HL-60/S4 treated with retinoic acid at 250 ng/mL for 4 days and 3 days (cell line): ENCODE measurements around the gene MDGA2.

ENCODE experiments used
- in situ Hi-C: fragments of 300-500 bp; cut with MboI; formaldehyde crosslinking; loops from 2 replicates; pipeline ENCODE4 v1.7.0; 2022; ENCODE audit warnings: low sequenced_read_pairs

MDGA2 gene

DNA sequence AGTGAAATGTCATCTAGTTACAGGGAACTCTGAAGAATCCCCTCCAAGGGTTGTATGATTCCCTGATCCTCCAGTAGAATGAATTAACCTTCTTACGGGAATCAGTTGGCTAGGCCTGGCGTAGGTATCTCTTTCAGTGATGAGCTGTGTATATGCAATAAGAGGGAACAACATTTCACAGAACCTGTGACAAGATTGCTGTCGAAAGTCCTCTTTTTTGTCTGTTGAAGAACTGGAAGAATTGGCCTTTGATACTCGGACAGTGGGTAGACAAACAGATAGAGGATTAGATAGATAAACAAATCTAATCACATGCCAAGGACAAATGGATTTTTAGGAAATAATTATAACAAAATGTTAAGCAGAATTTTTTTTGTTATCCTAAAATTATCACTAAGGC lies 184.6 kb downstream of the MDGA2 start:
- in situ Hi-C loops, result no loop called here

DNA sequence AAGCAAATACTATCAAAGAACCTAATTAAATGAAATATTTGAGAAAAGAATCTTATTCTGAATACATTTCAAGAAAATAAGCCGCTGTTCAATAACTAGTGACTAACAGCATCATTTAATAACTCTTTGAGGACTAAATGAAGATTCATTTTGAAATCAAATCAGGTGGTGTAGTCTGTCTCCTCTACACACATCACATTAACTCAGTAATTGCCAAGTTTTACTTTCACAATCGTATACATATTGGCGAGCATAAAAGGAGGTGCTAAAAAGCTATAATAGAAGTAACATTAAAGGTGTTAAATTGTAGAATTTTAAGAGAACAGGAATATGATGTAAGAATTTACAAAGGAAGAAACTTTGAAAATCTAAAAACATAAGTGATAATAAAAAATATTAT lies 185.1 kb downstream of the MDGA2 start:
- in situ Hi-C loops, result no loop called here

DNA sequence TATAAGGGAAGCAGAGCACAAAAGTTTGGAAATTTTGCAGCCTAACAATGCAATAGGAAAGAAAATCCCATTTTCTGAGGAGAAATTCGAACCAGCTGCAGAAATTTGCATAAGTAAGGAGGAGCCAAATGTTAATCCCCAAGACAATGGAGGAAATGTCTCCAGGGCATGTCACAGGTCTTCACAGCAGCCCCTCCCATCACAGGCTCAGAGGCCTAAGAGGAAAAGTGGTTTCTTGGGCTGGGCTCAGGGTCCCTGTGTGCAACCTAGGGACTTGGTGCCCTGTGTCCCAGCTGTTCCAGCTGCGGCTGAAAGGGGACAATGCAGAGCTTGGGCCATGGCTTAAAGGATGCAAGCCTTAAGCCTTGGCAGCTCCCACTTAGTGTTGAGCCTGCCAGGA lies 190.0 kb downstream of the MDGA2 start:
- in situ Hi-C loops, result no loop called here

DNA sequence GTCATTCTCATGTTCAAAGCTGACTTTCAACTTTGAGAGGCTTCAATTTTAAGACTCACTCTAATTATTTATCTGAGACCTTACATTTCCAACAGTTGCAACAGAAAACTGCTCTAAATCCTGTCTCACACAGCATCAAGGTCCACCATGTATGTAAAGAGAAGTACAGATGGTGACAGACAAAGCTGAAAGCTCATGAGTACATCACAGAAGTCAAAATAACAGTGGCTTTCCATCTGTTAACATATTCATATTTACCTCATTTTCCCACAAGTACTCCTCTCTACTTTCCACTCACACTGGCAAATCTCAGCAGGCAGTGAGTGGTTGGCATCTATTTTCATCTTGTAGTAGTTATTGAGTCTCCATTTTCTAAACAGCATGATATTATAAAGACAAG lies 192.0 kb downstream of the MDGA2 start:
- in situ Hi-C loops, result no loop called here

DNA sequence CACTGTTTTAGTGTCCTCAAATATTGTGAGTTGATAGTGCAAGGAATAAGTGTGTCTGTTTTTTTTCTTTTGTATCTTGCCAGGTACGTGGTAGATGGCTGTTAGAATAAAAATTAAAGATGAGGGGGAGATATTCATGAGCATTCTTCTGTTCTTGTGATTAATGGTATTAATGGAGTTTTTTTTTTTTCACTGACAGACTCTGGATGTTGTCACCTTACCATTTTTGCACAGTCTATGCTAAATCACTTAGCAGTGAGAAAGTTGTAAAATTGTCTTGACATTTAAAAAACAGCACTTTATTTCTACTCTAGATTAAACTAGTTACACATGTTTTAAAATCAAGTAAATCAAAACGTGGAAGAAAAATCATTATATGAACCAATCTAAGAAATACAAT lies 204.3 kb downstream of the MDGA2 start:
- in situ Hi-C loops, result no loop called here

DNA sequence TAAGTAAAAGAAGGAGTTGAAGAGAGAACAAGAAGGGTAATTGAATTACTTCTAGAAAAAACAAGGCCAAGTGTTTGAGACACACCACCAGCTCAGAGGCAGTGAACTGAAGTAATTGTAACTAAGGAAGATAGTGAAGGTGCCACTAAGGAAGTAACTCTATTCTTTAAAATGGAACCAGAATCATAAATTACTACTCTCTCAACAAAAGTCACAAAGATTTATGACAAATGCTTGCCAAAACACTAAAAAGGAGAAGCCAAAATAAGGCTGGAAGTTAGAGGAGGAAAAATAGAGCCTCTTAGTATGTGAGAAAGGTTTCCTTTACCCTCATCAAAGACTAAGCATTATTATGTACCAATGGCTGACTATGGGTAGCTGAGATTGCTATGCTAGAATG lies 208.5 kb downstream of the MDGA2 start:
- in situ Hi-C loops, result no loop called here

DNA sequence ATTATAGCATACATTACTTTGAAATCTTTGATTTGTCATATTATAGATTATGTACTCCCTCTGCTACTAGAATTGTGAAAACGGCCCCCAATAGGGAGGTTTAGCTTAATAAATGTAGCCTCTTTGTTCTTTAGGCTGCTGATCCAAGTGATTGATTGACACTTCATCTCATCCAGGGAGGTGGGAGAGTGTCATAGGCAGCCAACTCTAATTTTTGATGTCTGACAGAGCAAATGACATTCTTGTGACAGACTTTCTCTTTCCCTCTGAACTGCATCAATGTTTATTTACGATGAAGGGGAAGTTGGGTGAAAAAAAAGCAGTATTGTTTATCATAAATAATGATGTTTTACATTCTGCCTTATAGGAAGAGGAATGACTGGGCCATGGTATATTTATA lies 221.4 kb downstream of the MDGA2 start:
- in situ Hi-C loops, result no loop called here

DNA sequence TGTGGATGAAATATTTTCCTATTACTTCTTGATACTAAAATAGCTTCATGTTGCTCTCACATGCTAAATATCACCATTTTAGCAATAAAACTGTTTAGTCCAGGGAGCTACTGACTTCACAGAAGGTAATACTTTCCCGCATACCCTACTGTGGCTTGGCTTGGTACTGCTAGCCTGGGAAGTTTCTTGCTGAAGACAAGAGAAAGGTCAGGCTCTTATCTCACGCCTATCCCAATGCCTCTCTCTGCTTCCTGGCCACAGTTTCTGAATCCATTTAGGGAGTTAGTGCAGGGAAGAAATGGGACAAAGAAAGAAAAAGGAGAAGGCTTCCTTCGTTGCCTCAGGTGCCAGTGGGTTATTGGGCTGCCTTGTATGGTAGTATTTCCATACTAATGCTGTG lies 228.3 kb downstream of the MDGA2 start:
- in situ Hi-C loops, result no loop called here

DNA sequence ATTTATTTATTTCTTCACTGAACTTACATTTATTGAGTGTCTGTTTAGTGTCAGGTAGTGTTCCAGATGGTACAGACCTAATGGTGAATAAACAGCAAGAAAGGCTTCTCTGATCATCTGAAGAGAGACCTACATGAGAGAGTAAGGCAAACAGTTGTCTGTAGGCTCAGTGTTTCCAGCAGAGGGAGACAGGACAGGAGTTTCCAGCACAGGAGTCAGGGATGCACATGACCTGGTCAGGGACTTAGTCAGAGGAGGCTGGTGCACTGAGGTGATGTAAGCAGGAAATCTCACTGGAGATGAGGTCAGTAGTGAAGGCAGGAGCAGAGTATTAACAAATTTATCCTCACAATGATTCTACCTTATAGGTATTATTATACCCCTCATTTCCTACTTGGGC lies 233.2 kb downstream of the MDGA2 start:
- in situ Hi-C loops, result no loop called here

DNA sequence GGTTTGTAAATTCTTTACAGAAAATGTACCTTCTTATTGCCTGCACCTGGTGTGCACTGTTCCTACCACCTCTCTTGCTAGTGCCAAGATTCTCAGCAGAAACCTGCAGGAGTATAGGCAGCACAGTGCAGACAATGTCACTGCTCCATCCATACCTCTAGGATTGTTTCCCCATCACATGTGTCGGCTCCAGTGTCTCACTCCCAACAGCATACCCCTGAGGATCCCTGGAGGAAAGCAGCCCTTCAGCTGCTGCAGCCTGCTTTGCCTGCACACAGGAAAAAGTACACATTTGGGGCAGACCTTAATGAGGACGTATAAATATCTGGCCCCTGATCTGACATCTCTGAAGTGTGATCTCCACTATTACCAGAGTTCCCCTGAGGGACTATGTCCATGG lies 235.5 kb downstream of the MDGA2 start:
- in situ Hi-C loops, result no loop called here

DNA sequence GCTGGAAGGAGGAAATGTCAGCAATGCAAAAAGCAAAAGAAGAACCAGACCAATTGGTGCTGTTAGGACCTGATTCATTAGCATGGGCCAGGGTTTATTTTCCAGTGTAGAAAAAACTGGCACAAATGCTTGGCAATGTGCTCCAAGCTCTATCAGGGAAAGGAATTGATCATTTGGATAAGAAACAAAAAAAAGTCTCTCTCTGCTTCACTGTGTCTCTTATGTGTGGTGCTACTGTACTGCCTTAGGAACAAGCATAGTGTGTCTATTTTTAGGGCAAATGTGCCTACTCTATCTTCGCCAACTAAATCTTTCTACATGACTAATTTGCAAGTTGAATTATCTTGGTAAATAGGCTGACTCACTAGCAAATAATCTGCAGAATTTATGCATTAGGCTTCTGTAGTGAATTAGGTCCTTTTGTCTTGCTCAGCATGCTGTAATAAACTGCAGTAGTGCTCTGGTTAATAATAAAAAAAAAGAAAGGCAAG lies 236.7 kb downstream of the MDGA2 start:
- in situ Hi-C loops, result no loop called here

DNA sequence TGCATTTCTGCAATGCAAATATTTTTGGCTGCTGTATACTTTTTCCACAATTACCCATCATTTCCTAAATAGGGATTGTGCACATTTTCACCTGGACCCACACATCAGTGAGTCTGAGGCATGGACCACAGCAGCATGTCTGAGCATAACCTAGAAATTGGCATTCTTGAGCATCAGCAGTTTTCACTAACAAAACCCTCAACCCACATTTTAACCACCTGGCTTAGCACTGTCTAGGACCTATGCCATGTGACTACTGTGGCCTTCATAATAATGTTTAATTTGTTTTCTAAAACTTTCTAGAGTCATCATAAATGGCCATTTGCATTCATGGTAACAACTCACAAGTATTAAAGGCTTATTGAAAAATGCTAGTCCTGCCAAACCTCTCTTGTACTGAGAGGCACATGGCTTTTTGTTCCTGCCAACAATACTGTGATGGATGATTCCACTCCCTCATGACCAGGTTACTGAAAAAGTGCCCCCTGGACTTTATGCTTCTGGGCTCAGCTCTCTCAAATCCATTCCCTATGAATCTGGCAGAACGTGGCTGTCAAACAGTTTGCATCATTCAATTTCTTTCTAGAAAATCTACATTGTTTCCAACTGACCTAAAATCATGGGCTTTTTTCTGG lies 240.0 kb downstream of the MDGA2 start:
- in situ Hi-C loops, result no loop called here

DNA sequence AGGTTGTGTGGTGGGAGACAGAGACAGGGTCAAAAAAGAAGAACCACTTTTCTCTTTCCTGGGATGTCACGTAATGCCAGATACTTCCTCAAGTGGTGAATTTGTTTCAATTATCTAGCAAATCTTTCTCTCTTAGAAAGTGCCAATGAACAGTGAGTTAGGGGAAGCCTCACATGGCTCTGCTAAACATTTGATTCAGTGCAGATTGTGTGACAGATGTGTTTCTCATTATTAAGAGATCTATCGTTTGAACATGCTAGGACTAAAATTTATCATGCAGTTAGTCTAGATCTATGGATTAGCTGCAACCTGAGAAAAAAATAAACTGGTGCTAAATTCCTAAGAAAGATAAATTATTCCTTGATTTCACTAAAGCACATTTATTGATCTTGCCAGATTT lies 247.8 kb downstream of the MDGA2 start:
- in situ Hi-C loops, result no loop called here

DNA sequence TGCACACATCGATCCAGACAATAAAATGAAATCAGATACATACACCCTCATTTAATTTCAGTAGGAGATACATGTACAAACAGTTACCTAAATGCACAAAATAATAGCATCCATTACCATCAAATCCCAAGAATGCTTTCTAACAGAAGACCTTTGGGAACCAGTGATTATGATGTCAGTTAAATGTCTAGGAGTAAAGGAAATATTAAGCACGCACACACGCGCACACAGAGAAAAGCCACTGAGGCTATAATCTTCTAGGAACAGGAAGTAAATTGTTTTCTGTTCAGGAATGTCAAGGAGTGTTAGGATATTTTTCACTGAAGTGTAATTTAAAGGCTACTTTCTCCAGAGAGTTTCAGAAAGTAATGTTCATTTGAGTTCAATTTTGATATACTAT lies 250.1 kb downstream of the MDGA2 start:
- in situ Hi-C loops, result no loop called here

DNA sequence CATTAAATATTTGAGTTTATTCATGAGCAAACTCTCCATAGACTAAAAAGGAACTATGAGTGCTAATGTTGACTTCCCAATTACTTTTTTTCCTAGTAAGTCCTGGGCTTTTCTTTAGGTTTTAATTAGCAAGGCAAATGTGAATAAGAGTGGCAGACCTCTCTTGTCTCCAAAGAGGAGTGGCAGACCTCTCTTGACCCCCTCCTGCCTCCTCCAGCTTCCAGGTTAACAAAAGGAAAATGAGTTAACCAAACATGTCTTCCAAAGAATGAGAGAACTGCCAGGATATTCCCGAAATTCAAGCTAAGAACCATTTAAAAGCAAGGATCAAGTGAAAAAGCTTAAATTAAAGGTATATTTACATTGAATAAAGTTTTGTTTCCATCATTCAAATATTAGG lies 253.2 kb downstream of the MDGA2 start:
- in situ Hi-C loops, result no loop called here

DNA sequence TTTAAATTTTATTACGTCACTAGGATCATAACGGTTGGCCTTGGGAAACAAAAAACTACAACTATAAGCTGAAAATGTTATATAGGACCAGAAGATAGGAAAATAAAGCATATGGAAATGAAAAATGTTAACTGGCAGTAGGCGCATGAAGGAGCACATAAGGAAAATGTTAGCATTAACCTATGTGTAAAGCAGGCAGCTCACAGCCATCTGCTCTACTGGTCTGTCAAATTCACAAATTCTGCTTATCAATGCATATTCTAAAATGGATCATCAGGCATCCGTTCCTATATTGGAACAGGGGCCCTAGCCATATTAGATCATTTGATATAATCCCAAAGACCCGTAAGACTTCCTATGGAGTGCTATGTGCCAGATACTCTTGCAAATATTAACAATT lies 263.9 kb downstream of the MDGA2 start:
- in situ Hi-C loops, result no loop called here

DNA sequence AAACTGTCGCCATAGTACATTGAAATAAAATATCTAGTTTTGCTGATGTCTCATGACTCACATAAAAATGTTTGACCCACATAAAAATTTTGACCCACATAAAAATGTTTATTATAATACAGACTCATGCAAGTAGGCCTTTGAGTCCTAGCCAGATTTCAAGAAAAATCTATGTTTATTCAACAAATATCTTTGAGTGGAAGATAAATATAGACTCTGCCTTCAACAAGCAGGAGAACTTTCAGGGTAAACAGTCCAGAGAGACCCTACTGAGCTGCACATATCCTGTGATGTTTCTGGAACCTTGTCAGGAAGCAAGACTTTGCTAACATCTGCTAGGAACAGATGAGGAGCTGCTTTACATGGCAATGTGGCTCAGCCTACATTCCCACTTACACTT lies 283.1 kb downstream of the MDGA2 start:
- in situ Hi-C loops, result no loop called here

DNA sequence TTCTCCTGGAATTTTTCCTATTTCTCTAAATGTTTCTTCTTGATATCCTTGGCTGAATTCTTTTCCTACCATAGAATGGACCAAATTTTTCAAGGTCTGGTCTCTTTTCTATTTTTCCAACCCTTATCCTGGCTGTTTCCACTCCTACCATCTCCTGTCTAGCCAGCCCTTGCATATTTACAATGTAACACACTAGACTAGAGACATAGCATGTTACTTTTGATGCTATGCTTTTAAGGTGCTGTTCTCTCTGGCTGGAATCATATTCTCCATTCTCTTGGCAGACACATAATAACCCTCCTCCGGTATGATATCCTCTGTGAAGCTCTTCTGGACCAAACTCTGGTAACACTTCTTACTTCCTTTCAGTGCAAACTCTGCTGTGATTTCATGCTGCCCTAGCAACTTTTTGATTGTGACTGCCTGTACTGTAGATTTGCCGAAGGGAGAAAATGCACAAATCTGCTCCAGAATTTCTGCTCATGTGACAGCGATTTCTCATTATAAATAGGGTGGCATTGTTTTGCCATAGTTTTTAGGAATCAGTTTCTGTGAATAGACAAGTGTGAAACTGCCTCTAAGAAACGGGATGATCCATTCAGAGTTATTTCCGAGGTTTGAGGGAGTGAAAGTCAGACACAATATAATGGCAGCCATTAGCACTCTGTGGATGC lies 284.4 kb downstream of the MDGA2 start:
- in situ Hi-C loops, result no loop called here

DNA sequence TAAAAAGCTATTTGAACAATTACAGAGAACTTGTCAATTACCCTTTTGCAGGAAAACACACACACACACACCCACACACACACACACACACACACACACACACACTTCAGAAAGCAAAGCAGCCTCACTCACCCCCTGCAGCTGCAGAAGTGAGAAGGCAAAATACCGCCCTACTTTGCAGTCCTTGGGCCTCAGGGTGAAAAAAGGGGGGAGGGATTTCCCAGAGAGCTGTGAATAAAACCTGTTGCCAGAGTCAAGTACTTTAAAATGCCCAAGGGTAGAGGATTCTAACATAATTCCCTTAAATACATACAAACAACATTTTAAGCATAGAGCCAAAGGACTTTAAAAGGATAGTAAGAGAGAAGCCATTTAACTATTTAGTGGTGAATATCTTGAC lies 285.9 kb downstream of the MDGA2 start:
- in situ Hi-C loops, result no loop called here

DNA sequence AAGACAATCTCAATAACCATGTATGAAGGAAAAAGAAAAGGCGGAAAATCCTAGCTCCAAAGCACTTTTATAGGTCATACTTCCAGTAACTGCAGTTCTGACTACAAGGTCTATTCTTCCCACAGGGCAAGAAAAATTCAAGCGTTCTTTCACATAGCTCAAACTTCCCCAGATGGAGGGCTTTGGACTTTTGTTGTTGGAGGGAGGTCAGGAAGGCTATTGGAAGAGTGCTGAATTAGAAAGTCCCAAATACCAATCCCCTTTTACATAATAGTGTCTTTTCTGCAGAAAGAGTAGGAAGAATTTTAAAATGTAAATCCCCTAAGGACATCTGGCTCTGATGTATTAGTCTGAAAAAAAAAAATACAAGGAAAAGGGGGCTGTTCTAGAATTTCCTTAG lies 309.4 kb downstream of the MDGA2 start:
- in situ Hi-C loops, result no loop called here

DNA sequence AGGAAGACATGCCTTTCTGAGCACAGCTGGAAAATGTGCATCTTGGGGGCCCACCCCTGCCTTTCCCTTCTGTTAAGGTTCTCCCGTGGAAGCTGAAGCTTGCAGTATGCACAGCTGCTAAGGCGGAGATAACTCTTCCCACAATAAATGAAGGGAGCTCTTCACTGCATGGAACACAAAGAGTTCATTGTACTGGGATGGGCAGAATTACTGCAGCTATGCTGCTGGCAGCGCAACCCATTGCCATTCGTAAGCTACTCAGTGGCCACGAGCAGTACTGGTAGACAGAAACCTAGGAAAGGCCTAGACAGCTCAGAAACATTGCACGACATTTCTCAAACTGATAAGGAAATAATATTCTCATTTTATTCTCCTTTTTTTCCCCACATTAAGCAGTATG lies 310.2 kb downstream of the MDGA2 start:
- in situ Hi-C loops, result no loop called here

DNA sequence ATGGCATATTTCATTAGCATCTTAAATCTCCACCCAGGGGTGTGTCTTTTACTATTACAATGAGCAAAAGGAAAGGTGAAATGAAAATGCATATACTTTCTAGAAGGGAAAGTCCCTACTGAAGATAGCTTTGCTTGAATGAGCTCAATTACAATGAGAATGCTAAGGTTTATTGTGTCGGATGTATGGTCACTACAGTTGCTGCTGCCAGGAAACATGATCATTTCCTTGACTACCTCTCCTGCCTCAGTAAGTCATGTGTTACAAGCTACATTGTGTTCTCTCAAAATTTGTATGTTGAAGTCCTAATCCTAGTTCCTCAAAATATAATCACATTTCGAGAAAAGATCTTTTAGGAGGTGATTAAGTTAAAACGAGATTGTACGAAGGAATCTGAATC lies 322.2 kb downstream of the MDGA2 start:
- in situ Hi-C loops, result no loop called here

DNA sequence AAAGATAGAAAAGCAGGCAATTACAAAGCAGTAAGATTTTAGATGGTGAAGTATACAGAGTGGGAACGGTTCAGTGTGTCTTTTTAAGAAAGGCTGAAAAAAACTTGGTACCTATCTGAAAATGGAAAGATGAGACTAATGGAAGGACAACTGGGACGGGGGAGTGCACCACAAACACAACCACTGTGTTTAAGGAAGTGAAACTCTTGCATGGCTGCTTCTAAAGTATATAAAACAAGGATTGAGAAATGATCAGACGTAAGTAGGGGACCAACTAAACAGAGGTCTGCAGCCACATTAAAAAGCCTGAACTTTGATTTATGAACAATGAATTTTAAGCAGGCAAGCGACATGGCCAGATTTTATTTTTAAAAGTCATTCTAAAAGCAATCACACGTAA lies 328.6 kb downstream of the MDGA2 start:
- in situ Hi-C loops, result no loop called here
